Natural killer cell treated with Interleukin-12 subunit alpha and Interleukin-12 subunit beta and Interleukin-15 and Interleukin-18, amount 100 ng/mL, for 72 hours (primary cell): Measurements from ENCODE around the gene ATF4. TPM values are rescaled to one million over a fixed set of nuclear protein-coding genes. Genes with fewer than 3 reads are reported as not detected.
"Not testable (repeated sequence)": the region's sequence is repeated elsewhere in the genome, so short reads cannot be mapped to it uniquely, and the experiment has no call there.

Source experiments
- ATAC-seq, 2 donors: fragments of 150-1000 bp; cut with Tn5 transposase in 1 of 2; sonication (Bioruptor Pico), chemical (Tn5 transposase) in 1 of 2; 2 replicates each; pipeline ENCODE4 v1.10.0; 2021
- DNase-seq: peaks from one replicate; pipeline ENCODE4 v3.0.0; 2022; ENCODE audit warnings: low spot score
- H3K27ac Mint-ChIP-seq, 2 donors: 1 replicate in 1 of 2; 2 replicates in 1 of 2; pipeline ENCODE4 v1.8.0; 2022; ENCODE audit warnings: mixed read lengths in 2 of 2, mild to moderate bottlenecking in 1 of 2, moderate library complexity in 1 of 2
- H3K27me3 Mint-ChIP-seq, 2 donors: 1 replicate in 1 of 2; 2 replicates in 1 of 2; pipeline ENCODE4 v1.8.0; 2022; ENCODE audit warnings: mixed read lengths in 2 of 2
- H3K36me3 Mint-ChIP-seq: one replicate; pipeline ENCODE4 v1.8.0; 2022; ENCODE audit warnings: mixed read lengths
- H3K4me1 Mint-ChIP-seq, 2 donors: 1 replicate in 1 of 2; 2 replicates in 1 of 2; pipeline ENCODE4 v1.8.0; 2022; ENCODE audit warnings: low read depth in 2 of 2, mixed read lengths in 2 of 2, mild to moderate bottlenecking in 1 of 2
- H3K4me3 Mint-ChIP-seq: one replicate; pipeline ENCODE4 v1.8.0; 2022; ENCODE audit warnings: mixed read lengths
- H3K9me3 Mint-ChIP-seq: 2 replicates; pipeline ENCODE4 v1.8.0; 2022; ENCODE audit warnings: mixed read lengths
- total RNA-seq, 2 donors: library from RNA; stranded (reverse); gene quantifications; one replicate each; pipeline ENCODE4 v1.2.3, GENCODE V29; 2022

ATF4 gene
- total RNA-seq, 2 donors from 2014 or later, result 463 to 472 TPM

DNA sequence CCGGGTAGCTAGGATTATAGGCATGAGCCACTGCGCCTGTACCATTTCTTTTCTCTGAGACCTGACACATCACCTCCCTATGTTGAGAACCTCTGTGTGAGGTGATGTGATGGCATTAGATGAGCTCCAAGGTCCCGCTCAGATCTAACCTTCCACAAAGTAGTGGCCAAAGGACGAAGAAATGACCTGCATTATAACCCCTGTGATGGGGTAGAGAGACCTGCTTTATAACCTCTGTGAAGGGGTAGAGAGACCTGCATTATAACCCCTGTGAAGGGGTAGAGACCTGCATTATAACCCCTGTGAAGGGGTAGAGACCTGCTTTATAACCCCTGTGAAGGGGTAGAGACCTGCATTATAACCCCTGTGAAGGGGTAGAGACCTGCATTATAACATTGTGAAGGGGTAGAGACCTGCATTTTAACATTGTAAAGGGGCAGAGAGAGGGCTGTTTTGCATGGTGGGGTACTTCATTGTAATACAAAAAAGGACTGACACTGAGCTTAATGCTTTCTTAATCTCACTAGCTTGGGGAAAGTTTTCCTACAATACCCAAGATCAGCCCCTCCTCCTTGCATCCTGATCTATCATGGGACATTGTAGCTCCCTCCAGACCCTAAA lies 9.7 kb upstream of the ATF4 start:
- Mint-ChIP-seq H3K36me3 (peaks cover 46% of the 10 kb centered on the region), H3K27me3 (no peaks in the 10 kb centered on the region)

DNA sequence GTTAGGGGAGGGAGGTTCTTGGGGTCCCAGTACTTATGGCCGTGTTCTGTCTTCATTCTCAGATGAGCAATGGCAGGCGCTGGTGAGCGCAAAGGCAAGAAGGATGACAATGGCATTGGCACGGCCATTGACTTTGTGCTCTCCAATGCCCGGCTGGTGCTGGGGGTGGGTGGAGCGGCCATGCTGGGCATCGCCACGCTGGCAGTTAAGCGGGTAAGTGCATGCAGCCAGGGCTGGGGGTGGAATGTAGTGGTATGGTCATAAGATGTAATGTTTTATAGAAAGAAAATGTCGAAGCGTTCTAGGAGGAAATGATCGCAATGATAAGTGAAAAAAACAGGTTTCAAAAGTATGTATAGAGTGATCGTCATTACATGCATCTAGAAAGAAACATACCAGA lies 9.1 kb upstream of the ATF4 start:
- Mint-ChIP-seq H3K27me3 (no peaks in the 10 kb centered on the region), H3K9me3 (no peaks in the 10 kb centered on the region), H3K36me3 (peaks cover 46% of the 10 kb centered on the region), H3K27ac (peak overlapping the region in 1 of 2 donors; percentile 57), H3K4me3 (no peak overlapping the region), H3K4me1 (peaks cover 32 to 39% of the 10 kb centered on the region in 2 donors)
- no peak for DNase-seq
- no peak for ATAC-seq

More for the DNA sequence above, 9.7 kb upstream of the ATF4 start:
- no peak for ATAC-seq
- Mint-ChIP-seq H3K4me1 (peaks cover 30 to 37% of the 10 kb centered on the region in 2 donors), H3K9me3 (no peaks in the 10 kb centered on the region), H3K4me3 (no peak overlapping the region), H3K27ac (peak overlapping the region in 1 of 2 donors; percentile 57)
- DNase-seq, result no peak

- DNase-seq (no peak), ATAC-seq (no peak)
- Mint-ChIP-seq H3K27ac (no peak overlapping the region), H3K36me3 (peaks cover 40% of the 10 kb centered on the region), H3K9me3 (no peaks in the 10 kb centered on the region), H3K4me3 (no peak overlapping the region), H3K27me3 (no peaks in the 10 kb centered on the region), H3K4me1 (peaks cover 26 to 31% of the 10 kb centered on the region in 2 donors)
Observed at GRCh38 chr22:39512026-39512425, 8.3 kb upstream of the ATF4 start.

- Mint-ChIP-seq H3K9me3 (no peaks in the 10 kb centered on the region), H3K27ac (no peak overlapping the region), H3K4me1 (peaks cover 21 to 26% of the 10 kb centered on the region in 2 donors), H3K36me3 (peaks cover 36% of the 10 kb centered on the region), H3K27me3 (no peaks in the 10 kb centered on the region), H3K4me3 (no peak overlapping the region)
- no peak for DNase-seq
- ATAC-seq, result no peak
Observed at GRCh38 chr22:39513791-39514190, 6.6 kb upstream of the ATF4 start.

DNA sequence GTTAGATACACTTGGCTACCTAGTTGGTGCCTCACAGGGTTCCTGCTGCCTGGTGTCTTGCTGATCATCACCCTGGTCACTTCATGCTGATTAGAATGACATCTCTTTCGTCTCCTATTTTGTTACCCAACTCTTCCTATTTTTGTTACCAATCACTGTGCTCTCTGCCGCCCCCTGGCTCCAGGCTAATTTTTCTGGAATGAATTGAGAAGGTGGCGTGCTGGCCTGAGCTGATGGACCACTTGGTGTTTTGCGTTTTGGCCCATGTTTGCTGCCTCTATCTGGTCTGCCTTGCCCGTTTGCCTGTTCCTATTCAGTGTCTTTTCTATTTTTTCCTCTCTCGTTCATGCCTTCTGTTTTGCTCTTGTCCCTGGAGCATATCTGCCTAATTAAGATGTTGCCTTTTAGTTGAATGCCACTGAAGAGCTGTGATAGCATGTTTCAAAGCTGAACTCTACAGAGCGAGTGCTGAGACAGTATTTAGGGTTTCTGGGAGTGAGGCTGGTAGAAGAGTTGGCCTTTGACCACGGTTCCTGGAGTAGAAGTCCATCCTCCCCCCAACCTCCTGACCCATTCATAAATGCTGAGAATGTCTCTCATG lies 5.9 kb upstream of the ATF4 start:
- ATAC-seq (no peak), DNase-seq (no peak)
- H3K4me1 Mint-ChIP-seq, result peaks cover 19 to 28% of the 10 kb centered on the region in 2 donors
- H3K9me3 Mint-ChIP-seq, result no peaks in the 10 kb centered on the region
- H3K36me3 Mint-ChIP-seq, result peaks cover 32% of the 10 kb centered on the region
- H3K27me3 Mint-ChIP-seq, result no peaks in the 10 kb centered on the region
- H3K4me3 Mint-ChIP-seq, result no peak overlapping the region
- no peak overlapping the region for H3K27ac Mint-ChIP-seq

GRCh38 chr22:39515266-39516050 lies 4.9 kb upstream of the ATF4 start:
- Mint-ChIP-seq H3K36me3 (peaks cover 27% of the 10 kb centered on the region), H3K9me3 (no peaks in the 10 kb centered on the region), H3K27me3 (no peaks in the 10 kb centered on the region), H3K4me3 (no peak overlapping the region), H3K27ac (peak overlapping the region; percentile 44 to 89), H3K4me1 (peaks cover 19 to 29% of the 10 kb centered on the region in 2 donors)
- no peak for ATAC-seq
- DNase-seq, result no peak

- H3K27me3 Mint-ChIP-seq, result no peaks in the 10 kb centered on the region
- peaks cover 30 to 43% of the 10 kb centered on the region in 2 donors for H3K4me1 Mint-ChIP-seq
- DNase-seq, result no peak
- H3K27ac Mint-ChIP-seq, result no peak overlapping the region
- peaks cover 38% of the 10 kb centered on the region for H3K36me3 Mint-ChIP-seq
- no peaks in the 10 kb centered on the region for H3K9me3 Mint-ChIP-seq
- no peak for ATAC-seq
- no peak overlapping the region for H3K4me3 Mint-ChIP-seq
Observed at GRCh38 chr22:39517470-39517869, 2.9 kb upstream of the ATF4 start.

- DNase-seq (no peak), ATAC-seq (no peak)
- Mint-ChIP-seq H3K9me3 (no peaks in the 10 kb centered on the region), H3K4me1 (peaks cover 36 to 51% of the 10 kb centered on the region in 2 donors), H3K36me3 (peaks cover 35% of the 10 kb centered on the region), H3K4me3 (peak overlapping the region; percentile 95), H3K27ac (peak overlapping the region; percentile 98), H3K27me3 (no peaks in the 10 kb centered on the region)
Observed at GRCh38 chr22:39518144-39518786, 2.1 kb upstream of the ATF4 start.

GRCh38 chr22:39518996-39519680 lies 1.2 kb upstream of the ATF4 start:
- H3K9me3 Mint-ChIP-seq, result no peaks in the 10 kb centered on the region
- peak overlapping the region; percentile 95 for H3K4me3 Mint-ChIP-seq
- ATAC-seq (no peak), DNase-seq (no peak)
- no peaks in the 10 kb centered on the region for H3K27me3 Mint-ChIP-seq
- H3K4me1 Mint-ChIP-seq, result peaks cover 38 to 56% of the 10 kb centered on the region in 2 donors
- peaks cover 34% of the 10 kb centered on the region for H3K36me3 Mint-ChIP-seq
- peak overlapping the region; percentile 98 for H3K27ac Mint-ChIP-seq

DNA sequence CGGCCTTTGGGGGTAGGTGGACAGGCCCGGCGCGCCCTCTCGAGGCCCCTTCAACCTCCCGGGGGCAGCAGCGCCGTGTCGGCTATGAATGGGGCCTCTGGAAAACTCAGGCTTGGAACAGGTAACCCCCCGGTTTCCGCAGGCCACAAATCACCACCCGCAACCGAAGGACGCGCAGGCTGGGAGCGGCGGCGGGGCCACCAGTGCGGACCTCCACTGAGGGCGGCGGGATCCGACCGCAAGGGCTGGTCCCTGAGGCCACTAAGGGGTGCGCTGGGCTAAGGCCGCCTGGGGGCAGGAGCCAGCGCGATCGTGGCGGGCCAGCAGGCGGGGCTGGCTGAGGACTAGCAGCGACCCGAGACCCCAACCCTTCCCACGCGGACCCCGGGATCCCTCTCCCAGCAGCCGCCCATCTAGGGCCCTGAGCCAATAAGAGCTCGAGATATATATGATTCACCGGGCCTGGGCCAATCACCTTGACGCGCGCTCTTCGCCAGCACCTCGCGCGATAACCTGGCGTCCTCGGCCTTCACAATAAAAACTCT lies 609 bp upstream of the ATF4 start:
- H3K4me3 Mint-ChIP-seq, result peak overlapping the region; percentile 95
- H3K27ac Mint-ChIP-seq, result peak overlapping the region; percentile 98
- DNase-seq (peak; percentile 97), ATAC-seq (peak; percentile 93 to 94)
- H3K4me1 Mint-ChIP-seq, result peaks cover 36 to 56% of the 10 kb centered on the region in 2 donors
- H3K27me3 Mint-ChIP-seq, result no peaks in the 10 kb centered on the region
- H3K36me3 Mint-ChIP-seq, result peaks cover 32% of the 10 kb centered on the region
- H3K9me3 Mint-ChIP-seq, result no peaks in the 10 kb centered on the region

GRCh38 chr22:39521106-39521885 lies 934 bp downstream of the ATF4 start:
- not testable (repeated sequence) for H3K27me3 Mint-ChIP-seq, ATAC-seq, DNase-seq, H3K9me3 Mint-ChIP-seq
- Mint-ChIP-seq H3K36me3 (peaks cover 24% of the 10 kb centered on the region), H3K4me3 (peak overlapping the region; percentile 95), H3K4me1 (peaks cover 43 to 61% of the 10 kb centered on the region in 2 donors), H3K27ac (peak overlapping the region; percentile 98)

GRCh38 chr22:39522091-39522490 lies 1.7 kb downstream of the ATF4 start:
- not testable (repeated sequence) for DNase-seq, H3K27me3 Mint-ChIP-seq, ATAC-seq, H3K9me3 Mint-ChIP-seq
- Mint-ChIP-seq H3K4me1 (peaks cover 46 to 65% of the 10 kb centered on the region in 2 donors), H3K4me3 (peak overlapping the region; percentile 95), H3K36me3 (peaks cover 22% of the 10 kb centered on the region), H3K27ac (peak overlapping the region; percentile 98)
